RWPE2 (cell line): Measurements from ENCODE around the gene SLX4IP.

Experiments used
- ATAC-seq: fragments of 200-7000 bp; cut with Tn5 transposase; 3 replicates; pipeline ENCODE4 v1.9.1; 2021; ENCODE audit warnings: low read depth
- DNase-seq: peaks from one replicate; pipeline ENCODE4 v3.0.0-alpha.2; 2020; ENCODE audit warnings: low spot score
- H3K27ac ChIP-seq: fragments of 450-650 bp; 2 replicates; pipeline ENCODE4 v1.5.1; 2017; ENCODE audit warnings: mild to moderate bottlenecking; ENCODE audit not compliant: poor library complexity, severe bottlenecking
- H3K27me3 ChIP-seq: fragments of 250-450 bp; sonication (Bioruptor Pico); 2 replicates; pipeline ENCODE4 v1.5.1; 2021; ENCODE audit warnings: mild to moderate bottlenecking, moderate library complexity; ENCODE audit not compliant: insufficient read depth, poor library complexity, severe bottlenecking
- H3K36me3 ChIP-seq: fragments of 250-450 bp; sonication (Bioruptor Pico); 2 replicates; pipeline ENCODE4 v1.5.1; 2020; ENCODE audit warnings: low read depth, mild to moderate bottlenecking, moderate library complexity
- H3K4me1 ChIP-seq: fragments of 250-450 bp; sonication (Bioruptor Pico); 2 replicates; pipeline ENCODE4 v1.5.1; 2021; ENCODE audit warnings: mild to moderate bottlenecking, moderate library complexity; ENCODE audit not compliant: insufficient read depth, poor library complexity, severe bottlenecking
- H3K4me3 ChIP-seq: fragments of 250-450 bp; sonication (Bioruptor Pico); 2 replicates; pipeline ENCODE4 v1.5.1; 2021; ENCODE audit warnings: mild to moderate bottlenecking, moderate library complexity; ENCODE audit not compliant: severe bottlenecking
- H3K9me3 ChIP-seq: fragments of 250-450 bp; sonication (Bioruptor Pico); 2 replicates; pipeline ENCODE4 v1.5.1; 2021; ENCODE audit warnings: mild to moderate bottlenecking, moderate library complexity; ENCODE audit not compliant: severe bottlenecking
- TF ChIP-seq, protein P1 (sequence below): fragments of 450-650 bp; IDR thresholded peaks from one replicate; pipeline ENCODE4 v1.5.1; 2017; ENCODE audit warnings: mild to moderate bottlenecking, moderate library complexity; ENCODE audit not compliant: poor library complexity, severe bottlenecking

The SLX4IP gene

DNA sequence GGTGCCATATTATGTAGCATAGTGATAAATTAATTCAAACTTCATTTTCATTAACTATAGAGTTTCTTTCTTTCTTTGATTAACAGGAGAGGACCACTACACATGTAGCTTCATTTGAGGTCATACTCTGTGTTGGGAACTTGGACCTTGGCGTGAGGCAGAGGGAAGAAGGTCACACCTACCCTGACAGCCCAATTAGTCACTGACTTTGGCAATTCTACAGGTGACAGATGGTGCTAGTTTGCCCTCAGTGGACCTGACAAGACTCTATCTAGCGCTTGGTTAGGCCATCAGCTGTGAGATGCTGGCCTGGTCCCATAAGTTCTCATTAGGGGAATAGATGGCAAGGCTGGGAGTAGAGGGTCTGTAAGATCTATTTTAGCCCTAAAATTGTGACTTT, 14.2 kb downstream of the SLX4IP start:
- H3K27me3 ChIP-seq: no peaks in the 10 kb centered on the region
- peaks cover 13% of the 10 kb centered on the region for H3K4me1 ChIP-seq
- TF ChIP-seq, protein P1, sequence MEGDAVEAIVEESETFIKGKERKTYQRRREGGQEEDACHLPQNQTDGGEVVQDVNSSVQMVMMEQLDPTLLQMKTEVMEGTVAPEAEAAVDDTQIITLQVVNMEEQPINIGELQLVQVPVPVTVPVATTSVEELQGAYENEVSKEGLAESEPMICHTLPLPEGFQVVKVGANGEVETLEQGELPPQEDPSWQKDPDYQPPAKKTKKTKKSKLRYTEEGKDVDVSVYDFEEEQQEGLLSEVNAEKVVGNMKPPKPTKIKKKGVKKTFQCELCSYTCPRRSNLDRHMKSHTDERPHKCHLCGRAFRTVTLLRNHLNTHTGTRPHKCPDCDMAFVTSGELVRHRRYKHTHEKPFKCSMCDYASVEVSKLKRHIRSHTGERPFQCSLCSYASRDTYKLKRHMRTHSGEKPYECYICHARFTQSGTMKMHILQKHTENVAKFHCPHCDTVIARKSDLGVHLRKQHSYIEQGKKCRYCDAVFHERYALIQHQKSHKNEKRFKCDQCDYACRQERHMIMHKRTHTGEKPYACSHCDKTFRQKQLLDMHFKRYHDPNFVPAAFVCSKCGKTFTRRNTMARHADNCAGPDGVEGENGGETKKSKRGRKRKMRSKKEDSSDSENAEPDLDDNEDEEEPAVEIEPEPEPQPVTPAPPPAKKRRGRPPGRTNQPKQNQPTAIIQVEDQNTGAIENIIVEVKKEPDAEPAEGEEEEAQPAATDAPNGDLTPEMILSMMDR: no peak
- DNase-seq (no peak), ATAC-seq (no peak)
- H3K4me3 ChIP-seq: no peak overlapping the region
- H3K9me3 ChIP-seq: no peaks in the 10 kb centered on the region
- H3K27ac ChIP-seq: no peak overlapping the region
- H3K36me3 ChIP-seq: 0 out of 2 replicates have a peak, but pooled peaks cover 3% of the 10 kb centered on the region

DNA sequence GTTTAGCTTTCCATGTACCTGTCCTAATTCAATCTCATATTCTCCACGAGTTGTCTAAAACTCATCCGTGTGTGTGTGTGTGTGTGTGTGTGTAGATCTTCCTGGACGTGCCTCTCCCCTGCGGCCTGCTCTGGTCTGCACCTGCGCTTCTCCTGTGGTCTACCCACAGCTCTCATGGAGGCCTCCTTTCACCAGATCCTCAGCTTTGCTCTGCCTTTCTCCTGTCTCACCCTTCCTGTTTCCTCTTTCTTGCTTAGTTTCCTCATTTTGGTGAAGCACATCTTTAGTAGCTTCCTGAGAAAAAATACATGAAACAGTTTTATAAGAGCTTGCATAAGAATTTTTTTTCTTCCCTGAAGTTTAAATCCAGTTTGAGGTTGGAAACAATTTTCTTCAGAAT, 18.1 kb downstream of the SLX4IP start:
- Histone ChIP-seq H3K4me3 (no peak overlapping the region), H3K36me3 (0 out of 2 replicates have a peak, but pooled peaks cover 3% of the 10 kb centered on the region), H3K4me1 (peaks cover 2% of the 10 kb centered on the region), H3K27me3 (no peaks in the 10 kb centered on the region), H3K27ac (no peak overlapping the region), H3K9me3 (no peaks in the 10 kb centered on the region)
- no peak for DNase-seq
- TF ChIP-seq, protein P1: no peak
- ATAC-seq: no peak

DNA sequence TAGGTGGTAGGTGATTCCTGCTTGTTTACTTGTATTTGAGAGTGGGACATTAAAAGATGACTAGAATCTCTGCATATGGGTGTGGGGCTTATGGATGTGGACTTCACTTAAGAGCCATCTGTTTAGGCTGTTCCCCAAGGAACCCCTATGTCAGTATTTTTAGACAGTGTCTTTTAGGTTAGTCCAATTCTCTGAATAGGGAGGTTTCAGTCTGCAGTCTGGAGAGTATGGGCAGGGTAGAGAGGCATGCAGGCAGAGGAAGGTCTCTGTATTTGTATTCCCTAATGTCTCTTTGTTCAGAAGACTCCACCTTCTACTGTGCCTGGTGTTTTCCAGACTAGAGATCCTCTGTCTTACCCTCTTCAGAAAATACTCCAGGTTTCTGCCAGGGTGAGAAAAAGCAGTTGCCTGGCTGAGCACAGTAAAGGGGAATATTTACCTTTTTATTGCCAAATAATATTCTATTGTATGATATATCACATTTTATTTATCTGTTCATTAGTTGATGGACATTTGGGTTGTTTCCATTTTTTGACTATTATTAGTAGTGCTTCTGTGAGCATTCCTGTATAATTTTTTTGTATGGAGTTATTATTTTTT, 19.1 kb downstream of the SLX4IP start:
- Histone ChIP-seq H3K36me3 (0 out of 2 replicates have a peak, but pooled peaks cover 1% of the 10 kb centered on the region), H3K27me3 (no peaks in the 10 kb centered on the region), H3K4me1 (peaks cover 2% of the 10 kb centered on the region), H3K27ac (no peak overlapping the region), H3K4me3 (no peak overlapping the region), H3K9me3 (no peaks in the 10 kb centered on the region)
- TF ChIP-seq, protein P1: no peak
- ATAC-seq (no peak), DNase-seq (no peak)

DNA sequence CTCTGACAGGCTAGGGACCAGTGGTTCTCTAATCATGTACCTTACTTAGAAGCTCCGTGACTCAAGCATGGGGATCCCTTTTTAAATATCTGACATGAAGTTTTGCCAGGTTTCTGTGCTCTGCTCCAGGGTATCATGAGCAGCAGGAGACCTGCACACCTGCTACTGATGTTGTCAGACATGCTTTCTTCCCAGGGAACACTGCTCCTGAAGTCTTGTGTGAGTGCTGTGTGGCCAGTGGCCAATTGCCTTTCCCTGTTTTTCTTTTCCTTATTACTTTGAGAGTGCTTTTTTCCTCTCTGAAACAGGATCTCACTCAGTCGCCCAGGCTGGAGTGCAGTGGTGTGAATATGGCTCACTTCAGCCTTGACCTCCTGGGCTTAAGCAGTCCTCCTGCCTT, 26.4 kb downstream of the SLX4IP start:
- DNase-seq (no peak), ATAC-seq (no peak)
- Histone ChIP-seq H3K4me3 (no peak overlapping the region), H3K4me1 (peaks cover 3% of the 10 kb centered on the region), H3K9me3 (no peaks in the 10 kb centered on the region), H3K36me3 (no peaks in the 10 kb centered on the region), H3K27me3 (no peaks in the 10 kb centered on the region), H3K27ac (no peak overlapping the region)
- TF ChIP-seq, protein P1: no peak

DNA sequence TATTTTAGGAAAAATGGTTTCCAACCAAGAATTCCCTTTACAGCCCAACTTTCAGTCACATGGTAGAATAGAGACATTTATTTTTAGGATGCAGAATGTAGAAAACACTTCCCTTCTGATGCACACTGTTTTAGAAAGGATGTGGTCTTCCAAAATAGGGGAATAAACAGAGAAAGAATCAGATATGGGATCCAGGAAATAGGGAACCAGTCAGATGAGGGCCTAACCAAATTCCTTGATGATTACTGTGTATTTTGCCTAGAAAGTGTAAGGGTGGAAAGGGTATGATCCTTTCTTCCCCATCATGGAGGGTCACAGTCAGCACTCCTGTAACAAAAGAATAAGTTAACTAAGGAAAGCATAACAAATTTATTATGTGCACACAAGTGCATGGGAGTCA, 27.4 kb downstream of the SLX4IP start:
- Histone ChIP-seq H3K9me3 (no peaks in the 10 kb centered on the region), H3K27ac (no peak overlapping the region), H3K27me3 (no peaks in the 10 kb centered on the region), H3K4me3 (no peak overlapping the region), H3K36me3 (no peaks in the 10 kb centered on the region), H3K4me1 (peaks cover 3% of the 10 kb centered on the region)
- DNase-seq: no peak
- TF ChIP-seq, protein P1: no peak
- no peak for ATAC-seq
